DND-41 (cell line): ENCODE data around the gene MKLN1.

Source experiments
- ATAC-seq: fragments of 200-7000 bp; cut with Tn5 transposase; 3 replicates; pipeline ENCODE4 v1.9.1; 2021; ENCODE audit warnings: low read depth; ENCODE audit not compliant: insufficient read depth
- DNase-seq: peaks from one replicate; pipeline ENCODE4 v3.0.0-alpha.2; 2020
- H2AFZ ChIP-seq: 2 replicates; pipeline ENCODE4 v1.6.0; 2012; ENCODE audit warnings: low read depth, low read length
- H3K27ac ChIP-seq: 2 replicates; pipeline ENCODE4 v1.5.1; 2012; ENCODE audit warnings: low read length, inconsistent platforms
- H3K27me3 ChIP-seq: fragments of 200-600 bp; sonication (generic); 2 replicates; pipeline ENCODE4 v1.6.0; 2012; ENCODE audit warnings: low read length, mild to moderate bottlenecking, inconsistent platforms; ENCODE audit not compliant: insufficient read depth, poor library complexity
- H3K36me3 ChIP-seq: 2 replicates; pipeline ENCODE4 v1.5.1; 2012; ENCODE audit warnings: low read length, inconsistent platforms; ENCODE audit not compliant: insufficient read depth
- H3K4me1 ChIP-seq: 2 replicates; pipeline ENCODE4 v1.5.1; 2012; ENCODE audit warnings: mild to moderate bottlenecking, low read length; ENCODE audit not compliant: insufficient read depth
- H3K4me2 ChIP-seq: 2 replicates; pipeline ENCODE4 v1.6.0; 2012; ENCODE audit warnings: mild to moderate bottlenecking, moderate library complexity, low read length, inconsistent platforms; ENCODE audit not compliant: insufficient read depth
- H3K4me3 ChIP-seq, 2 experiments: fragments of 200-600 bp in 1 of 2; shearing (Covaris generic) in 1 of 2; 2 replicates each; pipeline ENCODE4 v1.5.1; 2012 to 2016; ENCODE audit warnings: inconsistent platforms in 2 of 2, low read length in 2 of 2, mild to moderate bottlenecking in 2 of 2, low read depth in 1 of 2, moderate library complexity in 1 of 2
- H3K79me2 ChIP-seq: 2 replicates; pipeline ENCODE4 v1.6.0; 2012; ENCODE audit warnings: low read length, inconsistent platforms; ENCODE audit not compliant: insufficient read depth
- H3K9ac ChIP-seq: 2 replicates; pipeline ENCODE4 v1.6.0; 2012; ENCODE audit warnings: low read depth, mild to moderate bottlenecking, inconsistent platforms, low read length, moderate library complexity
- H3K9me3 ChIP-seq: 2 replicates; pipeline ENCODE4 v1.5.1; 2012; ENCODE audit warnings: low read length, moderate library complexity, mild to moderate bottlenecking, inconsistent platforms; ENCODE audit not compliant: insufficient read depth, severe bottlenecking
- H4K20me1 ChIP-seq: 2 replicates; pipeline ENCODE4 v1.6.0; 2012; ENCODE audit warnings: low read length; ENCODE audit not compliant: insufficient read depth
- CTCF ChIP-seq: IDR thresholded peaks from 2 replicates; pipeline ENCODE4 v1.5.1; 2012; ENCODE audit warnings: borderline replicate concordance, low read length, moderate library complexity, mild to moderate bottlenecking; ENCODE audit not compliant: poor library complexity, severe bottlenecking; ENCODE audit errors: extremely low read depth
- EZH2 ChIP-seq: IDR thresholded peaks from 3 replicates; pipeline ENCODE4 v1.6.1; 2012; ENCODE audit warnings: borderline replicate concordance, low read depth, mild to moderate bottlenecking, moderate library complexity, low read length, inconsistent platforms; ENCODE audit not compliant: severe bottlenecking

MKLN1 gene

GRCh38 chr7:131400681-131401176 lies 73.1 kb downstream of the MKLN1 start:
- Histone ChIP-seq H3K4me1 (no peaks in the 10 kb centered on the region), H2AFZ (no peak overlapping the region), H3K27me3 (no peaks in the 10 kb centered on the region), H3K4me3 (no peak overlapping the region), H3K9me3 (peaks cover 18% of the 10 kb centered on the region), H3K36me3 (peaks cover 74% of the 10 kb centered on the region), H4K20me1 (no peaks in the 10 kb centered on the region), H3K27ac (no peak overlapping the region), H3K9ac (no peak overlapping the region), H3K79me2 (peaks cover 18% of the 10 kb centered on the region), H3K4me2 (no peak overlapping the region)
- ATAC-seq (no peak), DNase-seq (no peak)
- TF ChIP-seq EZH2 = no peak

- Histone ChIP-seq H3K36me3 (peaks cover 74% of the 10 kb centered on the region), H3K9me3 (peaks cover 18% of the 10 kb centered on the region), H3K9ac (no peak overlapping the region), H3K4me2 (no peak overlapping the region), H2AFZ (no peak overlapping the region), H3K27me3 (no peaks in the 10 kb centered on the region), H4K20me1 (no peaks in the 10 kb centered on the region), H3K4me1 (no peaks in the 10 kb centered on the region), H3K4me3 (no peak overlapping the region), H3K79me2 (peaks cover 15% of the 10 kb centered on the region), H3K27ac (no peak overlapping the region)
- TF ChIP-seq CTCF (no peak), EZH2 (no peak)
- ATAC-seq (no peak), DNase-seq (no peak)
Measured at GRCh38 chr7:131401194-131401593, 73.5 kb downstream of the MKLN1 start.

GRCh38 chr7:131403322-131403721 lies 75.6 kb downstream of the MKLN1 start:
- peaks cover 60% of the 10 kb centered on the region for H3K36me3 ChIP-seq
- TF ChIP-seq EZH2 (no peak), CTCF (no peak)

GRCh38 chr7:131404226-131404911 lies 76.7 kb downstream of the MKLN1 start:
- no peaks in the 10 kb centered on the region for H3K27me3 ChIP-seq
- H3K4me1 ChIP-seq = no peaks in the 10 kb centered on the region
- no peak for DNase-seq
- H3K79me2 ChIP-seq = peaks cover 20% of the 10 kb centered on the region
- H2AFZ ChIP-seq = no peak overlapping the region
- H3K9ac ChIP-seq = no peak overlapping the region
- no peaks in the 10 kb centered on the region for H4K20me1 ChIP-seq
- H3K9me3 ChIP-seq = peaks cover 18% of the 10 kb centered on the region
- H3K4me2 ChIP-seq = no peak overlapping the region
- ATAC-seq = no peak
- H3K27ac ChIP-seq = no peak overlapping the region
- H3K4me3 ChIP-seq = no peak overlapping the region
- peaks cover 54% of the 10 kb centered on the region for H3K36me3 ChIP-seq
- TF ChIP-seq EZH2 = no peak
- no peak for TF ChIP-seq CTCF

More at GRCh38 chr7:131403322-131403721, 75.6 kb downstream of the MKLN1 start:
- Histone ChIP-seq H2AFZ (no peak overlapping the region), H3K79me2 (peaks cover 17% of the 10 kb centered on the region), H3K4me2 (no peak overlapping the region), H4K20me1 (no peaks in the 10 kb centered on the region), H3K4me3 (no peak overlapping the region), H3K27me3 (no peaks in the 10 kb centered on the region), H3K9ac (no peak overlapping the region), H3K27ac (no peak overlapping the region), H3K4me1 (no peaks in the 10 kb centered on the region), H3K9me3 (peaks cover 18% of the 10 kb centered on the region)
- DNase-seq = no peak
- ATAC-seq = no peak
